OCI-LY3 (cell line): ENCODE measurements around the gene RNU7-1.

Experiments
- H2AFZ ChIP-seq: fragments of 200-600, 300-600 bp; shearing (Covaris generic); 2 replicates; pipeline ENCODE4 v1.6.0; 2014; ENCODE audit warnings: antibody characterized with exemption, low read depth, low read length
- H3K27ac ChIP-seq: fragments of 200-600, 300-600 bp; sonication (generic); 2 replicates; pipeline ENCODE4 v1.5.1; 2014; ENCODE audit warnings: mild to moderate bottlenecking, low read length, moderate library complexity, mixed read lengths
- H3K27me3 ChIP-seq: fragments of 200-600, 300-600 bp; sonication (generic); 2 replicates; pipeline ENCODE4 v1.6.1; 2014; ENCODE audit warnings: low read depth, low read length, mixed read lengths
- H3K36me3 ChIP-seq: fragments of 200-600, 300-600 bp; sonication (generic); replicated peaks from 2 replicates; pipeline ENCODE3; 2014; ENCODE audit warnings: low read depth, low read length, mixed read lengths
- H3K4me1 ChIP-seq: fragments of 300-600, 200-600 bp; sonication (generic); 2 replicates; pipeline ENCODE4 v1.6.1; 2014; ENCODE audit warnings: low read length, mixed read lengths
- H3K4me2 ChIP-seq: fragments of 200-600, 300-600 bp; sonication (generic); 2 replicates; pipeline ENCODE4 v1.6.1; 2014; ENCODE audit warnings: low read length, mixed read lengths
- H3K4me3 ChIP-seq: fragments of 300-600, 200-600 bp; sonication (generic); 2 replicates; pipeline ENCODE4 v1.5.1; 2014; ENCODE audit warnings: antibody characterized with exemption, mild to moderate bottlenecking, low read length, moderate library complexity
- H3K79me2 ChIP-seq: fragments of 300-600, 200-600 bp; shearing (Covaris generic); 2 replicates; pipeline ENCODE4 v1.6.1; 2014; ENCODE audit warnings: mild to moderate bottlenecking, low read length, mixed read lengths
- H3K9ac ChIP-seq: fragments of 300-600, 200-600 bp; shearing (Covaris generic); 2 replicates; pipeline ENCODE4 v1.6.0; 2014; ENCODE audit warnings: mild to moderate bottlenecking, low read length, moderate library complexity
- H3K9me3 ChIP-seq: fragments of 200-600, 300-600 bp; shearing (Covaris generic); 2 replicates; pipeline ENCODE4 v1.6.1; 2014; ENCODE audit warnings: low read length, mixed read lengths; ENCODE audit not compliant: insufficient read depth
- H4K20me1 ChIP-seq: fragments of 200-600, 300-600 bp; sonication (generic); 2 replicates; pipeline ENCODE4 v1.6.1; 2016; ENCODE audit warnings: low read length, mixed read lengths; ENCODE audit not compliant: insufficient read depth
- CTCF ChIP-seq: fragments of 200-600, 300-600 bp; sonication (generic); IDR thresholded peaks from 2 replicates; pipeline ENCODE4 v1.5.1; 2014; ENCODE audit warnings: antibody characterized with exemption, low read length, low read depth
- EZH2phosphoT487 ChIP-seq: fragments of 200-600 bp; shearing (Covaris generic); IDR thresholded peaks from 2 replicates; pipeline ENCODE4 v1.6.1; 2018; ENCODE audit warnings: antibody characterized with exemption, mixed run types, low read depth

The RNU7-1 gene

GRCh38 chr12:6978611-6979011 lies 35.0 kb downstream of the RNU7-1 start:
- Histone ChIP-seq H4K20me1 (no peaks in the 10 kb centered on the region), H3K4me2 (no peak overlapping the region), H3K27me3 (no peaks in the 10 kb centered on the region), H3K4me1 (no peaks in the 10 kb centered on the region), H3K36me3 (peaks cover 64% of the 10 kb centered on the region), H3K9me3 (no peaks in the 10 kb centered on the region), H3K4me3 (no peak overlapping the region), H2AFZ (no peak overlapping the region), H3K9ac (no peak overlapping the region), H3K27ac (no peak overlapping the region), H3K79me2 (peaks cover 7% of the 10 kb centered on the region)
- TF ChIP-seq EZH2phosphoT487: no peak
- no peak for TF ChIP-seq CTCF

- H3K4me1 ChIP-seq: no peaks in the 10 kb centered on the region
- H3K4me3 ChIP-seq: no peak overlapping the region
- H3K27ac ChIP-seq: no peak overlapping the region
- H3K36me3 ChIP-seq: peaks cover 63% of the 10 kb centered on the region
- no peak overlapping the region for H2AFZ ChIP-seq
- H3K79me2 ChIP-seq: peaks cover 3% of the 10 kb centered on the region
- TF ChIP-seq EZH2phosphoT487 (no peak), CTCF (no peak)
- H3K27me3 ChIP-seq: no peaks in the 10 kb centered on the region
- H3K9me3 ChIP-seq: no peaks in the 10 kb centered on the region
- H3K4me2 ChIP-seq: no peak overlapping the region
- no peak overlapping the region for H3K9ac ChIP-seq
- H4K20me1 ChIP-seq: no peaks in the 10 kb centered on the region
Measured at GRCh38 chr12:6979021-6979420, 35.4 kb downstream of the RNU7-1 start.

DNA sequence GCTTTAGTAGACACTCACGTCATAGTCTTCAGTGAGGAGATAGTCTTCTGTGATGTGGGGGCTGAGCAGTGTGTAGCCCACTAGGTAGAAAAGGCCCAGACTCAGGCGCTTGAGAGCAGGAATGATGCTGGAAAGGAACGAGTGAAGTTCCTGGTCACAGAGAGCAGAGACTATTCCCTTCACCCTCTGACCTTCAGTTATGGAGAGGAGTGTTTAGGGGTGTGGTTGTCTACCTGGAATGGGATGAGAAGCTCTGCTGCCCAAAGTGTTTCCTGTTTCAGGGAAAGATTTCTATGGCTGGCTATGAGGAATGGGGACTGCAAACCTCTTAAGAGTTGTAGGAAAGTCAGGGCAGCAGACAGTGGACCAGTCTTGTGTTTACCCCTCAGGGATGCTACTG lies 35.8 kb downstream of the RNU7-1 start:
- Histone ChIP-seq H3K79me2 (no peaks in the 10 kb centered on the region; the same call in 1 of the 2 replicates), H3K9me3 (no peaks in the 10 kb centered on the region), H3K27me3 (no peaks in the 10 kb centered on the region), H3K27ac (no peak overlapping the region), H4K20me1 (no peaks in the 10 kb centered on the region), H3K9ac (no peak overlapping the region), H2AFZ (no peak overlapping the region), H3K36me3 (peaks cover 62% of the 10 kb centered on the region), H3K4me1 (no peaks in the 10 kb centered on the region), H3K4me2 (no peak overlapping the region), H3K4me3 (no peak overlapping the region)
- TF ChIP-seq CTCF: no peak
- TF ChIP-seq EZH2phosphoT487: no peak

- H4K20me1 ChIP-seq: no peaks in the 10 kb centered on the region
- no peaks in the 10 kb centered on the region for H3K4me1 ChIP-seq
- TF ChIP-seq EZH2phosphoT487: no peak
- no peak for TF ChIP-seq CTCF
Measured at GRCh38 chr12:6980075-6980474, 36.5 kb downstream of the RNU7-1 start.

More at GRCh38 chr12:6980075-6980474, 36.5 kb downstream of the RNU7-1 start:
- H3K36me3 ChIP-seq: peaks cover 56% of the 10 kb centered on the region
- no peaks in the 10 kb centered on the region for H3K9me3 ChIP-seq
- H3K4me2 ChIP-seq: no peak overlapping the region
- H3K79me2 ChIP-seq: no peaks in the 10 kb centered on the region
- no peak overlapping the region for H3K4me3 ChIP-seq
- no peak overlapping the region for H3K27ac ChIP-seq
- no peak overlapping the region for H3K9ac ChIP-seq
- H2AFZ ChIP-seq: no peak overlapping the region
- no peaks in the 10 kb centered on the region for H3K27me3 ChIP-seq
